Thyroid gland (tissue), 4 donors: ENCODE results near the gene CABP4.

Source experiments
- POLR2A ChIP-seq, 2 donors: fragments of 450-650 bp; IDR thresholded peaks; one replicate each; pipeline ENCODE4 v1.6.1; 2017; ENCODE audit warnings: antibody characterized with exemption in 2 of 2, mild to moderate bottlenecking in 2 of 2, moderate library complexity in 1 of 2
- TF ChIP-seq, protein P1 (sequence below), 6 experiments: fragments of 200-600 bp in 3 of 6; fragments of 450-650 bp in 3 of 6; sonication (generic) in 3 of 6; IDR thresholded peaks; one replicate each; pipeline ENCODE4 v1.5.1; 2016 to 2019; ENCODE audit warnings: antibody characterized with exemption in 6 of 6, mild to moderate bottlenecking in 2 of 6, inconsistent platforms in 1 of 6, moderate library complexity in 1 of 6

DNA sequence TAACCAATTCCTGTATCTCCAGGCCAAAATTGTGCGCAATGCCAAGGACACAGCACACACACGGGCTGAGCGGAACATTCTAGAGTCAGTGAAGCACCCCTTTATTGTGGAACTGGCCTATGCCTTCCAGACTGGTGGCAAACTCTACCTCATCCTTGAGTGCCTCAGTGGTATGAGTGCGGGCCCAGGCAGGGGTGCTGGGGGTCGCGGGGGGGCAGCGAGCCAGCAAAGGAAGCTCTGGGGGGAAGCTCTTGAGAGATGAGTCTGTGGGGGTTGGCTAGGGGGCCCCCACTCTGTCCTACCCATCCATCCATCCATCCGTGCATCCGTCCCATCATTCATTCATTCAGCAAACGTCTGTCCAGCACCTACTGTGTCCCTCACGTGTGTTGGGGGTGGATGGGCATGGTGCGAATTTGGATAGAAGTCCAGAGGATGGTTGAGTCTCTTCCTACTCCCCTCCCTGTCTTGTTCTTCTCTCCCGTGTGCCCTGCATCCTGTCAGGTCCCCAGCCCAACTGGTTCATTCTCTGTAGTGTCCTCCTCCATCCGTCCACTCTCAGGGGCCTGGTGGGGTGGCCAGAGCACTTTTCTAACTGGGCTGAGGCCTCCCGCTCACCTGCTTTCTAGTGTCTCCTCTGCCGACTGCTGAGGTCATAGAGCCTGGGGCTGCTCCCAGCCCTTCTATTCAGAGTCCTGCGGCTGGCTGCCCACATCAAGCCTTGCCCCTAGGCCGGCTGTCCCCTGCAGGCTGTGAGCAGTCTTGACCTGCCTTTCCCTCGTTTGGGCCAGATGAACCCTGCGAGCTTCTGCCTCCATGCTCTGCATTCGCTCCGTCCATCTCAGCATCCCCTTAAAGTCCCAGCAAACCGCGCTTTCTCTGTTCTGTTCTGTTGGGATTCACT lies 23.6 kb upstream of the CABP4 start:
- TF ChIP-seq, protein P1, sequence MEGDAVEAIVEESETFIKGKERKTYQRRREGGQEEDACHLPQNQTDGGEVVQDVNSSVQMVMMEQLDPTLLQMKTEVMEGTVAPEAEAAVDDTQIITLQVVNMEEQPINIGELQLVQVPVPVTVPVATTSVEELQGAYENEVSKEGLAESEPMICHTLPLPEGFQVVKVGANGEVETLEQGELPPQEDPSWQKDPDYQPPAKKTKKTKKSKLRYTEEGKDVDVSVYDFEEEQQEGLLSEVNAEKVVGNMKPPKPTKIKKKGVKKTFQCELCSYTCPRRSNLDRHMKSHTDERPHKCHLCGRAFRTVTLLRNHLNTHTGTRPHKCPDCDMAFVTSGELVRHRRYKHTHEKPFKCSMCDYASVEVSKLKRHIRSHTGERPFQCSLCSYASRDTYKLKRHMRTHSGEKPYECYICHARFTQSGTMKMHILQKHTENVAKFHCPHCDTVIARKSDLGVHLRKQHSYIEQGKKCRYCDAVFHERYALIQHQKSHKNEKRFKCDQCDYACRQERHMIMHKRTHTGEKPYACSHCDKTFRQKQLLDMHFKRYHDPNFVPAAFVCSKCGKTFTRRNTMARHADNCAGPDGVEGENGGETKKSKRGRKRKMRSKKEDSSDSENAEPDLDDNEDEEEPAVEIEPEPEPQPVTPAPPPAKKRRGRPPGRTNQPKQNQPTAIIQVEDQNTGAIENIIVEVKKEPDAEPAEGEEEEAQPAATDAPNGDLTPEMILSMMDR (IDR thresholded peaks at IDR 0.05), result no peak
- no peak for TF ChIP-seq POLR2A (IDR thresholded peaks at IDR 0.05)
